GM19328 (cell line): Measurements from ENCODE around the gene EXO1.

Experiments used
- ATAC-seq: cut with Tn5 transposase; IDR thresholded peaks from one replicate; pipeline ENCODE4 v1.9.1; 2021; ENCODE audit warnings: mild to moderate bottlenecking, moderate library complexity; ENCODE audit not compliant: unreplicated experiment

Gene EXO1

GRCh38 chr1:241881440-241881839, 33.4 kb downstream of the EXO1 start:
- ATAC-seq = no peak

DNA sequence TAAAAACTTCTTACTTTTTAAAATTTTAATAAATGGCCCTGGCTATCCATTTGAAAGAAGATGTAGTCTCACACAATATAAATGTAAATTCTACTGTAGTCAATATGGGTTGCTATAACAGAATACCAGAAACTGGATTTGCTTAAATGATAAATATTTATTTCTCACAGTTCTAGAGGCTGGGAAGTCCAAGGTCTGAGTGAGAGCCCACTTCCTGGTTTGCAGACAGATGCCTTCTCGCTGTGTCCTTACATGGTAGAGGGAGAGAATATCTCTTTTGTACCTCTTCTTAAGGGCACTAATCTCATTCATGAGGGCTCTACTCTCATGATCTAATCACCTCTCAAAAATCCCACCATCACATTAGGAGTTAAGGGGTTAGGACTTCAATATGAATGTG, 35.2 kb downstream of the EXO1 start:
- no peak for ATAC-seq

DNA sequence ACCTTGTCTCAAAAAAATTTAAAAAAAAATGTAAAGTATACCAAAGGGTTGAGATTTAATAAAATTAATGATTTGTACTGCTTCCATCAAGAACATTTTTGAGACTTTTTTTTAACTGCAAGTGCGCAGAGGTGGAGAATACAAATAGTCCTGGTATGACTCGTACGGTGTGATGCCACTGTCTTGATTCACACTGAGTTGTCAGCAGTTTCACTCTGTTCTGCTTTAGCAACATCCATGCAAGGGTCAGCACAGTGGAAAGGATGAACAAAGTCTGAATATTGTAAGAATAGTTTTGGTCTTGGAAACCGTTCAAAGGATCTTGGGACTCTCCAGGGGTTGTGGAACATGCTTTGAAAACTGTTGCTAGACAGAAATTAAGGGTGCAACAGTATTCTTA, 40.2 kb downstream of the EXO1 start:
- no peak for ATAC-seq

- no peak for ATAC-seq
Observed at GRCh38 chr1:241891296-241891695, 43.3 kb downstream of the EXO1 start.

DNA sequence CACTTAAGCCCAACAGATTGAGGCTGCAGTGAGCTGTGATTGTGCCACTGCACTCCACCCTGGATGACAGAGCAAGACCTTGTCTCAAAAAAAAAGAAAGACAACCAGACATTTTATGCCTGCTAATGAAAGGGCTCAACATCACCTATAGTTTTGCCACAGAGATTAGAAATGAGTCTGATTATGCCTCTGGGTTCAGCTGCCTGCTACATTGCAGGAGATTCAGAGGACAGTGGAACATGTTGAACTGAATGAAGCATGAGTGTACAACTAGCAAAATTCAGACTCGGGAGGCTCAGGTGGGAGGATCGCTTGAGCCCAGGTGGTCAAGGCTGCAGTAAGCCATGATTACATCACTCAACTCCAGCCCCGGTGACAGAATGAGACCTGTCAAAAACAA, 46.0 kb downstream of the EXO1 start:
- no peak for ATAC-seq

DNA sequence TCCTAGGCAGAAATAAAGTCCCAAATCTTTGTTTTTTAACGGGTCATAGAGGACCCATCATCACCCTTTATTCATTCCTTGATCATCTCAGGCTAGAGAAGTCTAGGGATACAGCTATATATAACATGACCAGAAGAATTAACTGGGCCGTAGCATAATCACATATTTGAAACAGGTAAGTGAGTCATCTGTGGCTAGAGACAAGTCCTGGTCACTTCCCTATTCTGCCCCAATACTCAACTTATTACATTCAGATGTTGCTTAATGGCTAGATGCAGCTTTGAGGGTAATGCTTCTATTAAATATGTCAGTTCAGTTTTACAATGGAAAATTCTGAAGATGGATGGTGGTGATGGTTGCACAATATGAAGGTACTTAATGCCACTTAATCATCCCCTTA, 47.0 kb downstream of the EXO1 start:
- ATAC-seq = no peak

DNA sequence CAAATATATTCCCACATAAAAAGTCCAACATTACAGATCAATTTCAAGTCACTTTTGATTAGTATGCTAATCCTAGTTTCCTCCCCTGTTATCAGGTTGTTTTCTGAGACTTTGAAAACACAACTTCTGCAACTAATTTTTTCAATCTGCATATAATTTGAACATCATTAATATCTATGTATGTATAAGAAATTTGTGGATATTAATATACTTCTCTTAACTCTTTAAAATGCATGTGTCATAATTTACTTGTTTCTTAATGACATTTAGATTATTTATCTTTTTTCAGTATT, 48.6 kb downstream of the EXO1 start:
- no peak for ATAC-seq

GRCh38 chr1:241899210-241899609, 51.2 kb downstream of the EXO1 start:
- ATAC-seq = no peak

GRCh38 chr1:241900381-241900780, 52.4 kb downstream of the EXO1 start:
- no peak for ATAC-seq

- ATAC-seq = no peak
Observed at GRCh38 chr1:241902391-241903065, 54.5 kb downstream of the EXO1 start.

GRCh38 chr1:241916196-241916595, 68.2 kb downstream of the EXO1 start:
- no peak for ATAC-seq

GRCh38 chr1:241917487-241917886, 69.5 kb downstream of the EXO1 start:
- ATAC-seq = no peak

DNA sequence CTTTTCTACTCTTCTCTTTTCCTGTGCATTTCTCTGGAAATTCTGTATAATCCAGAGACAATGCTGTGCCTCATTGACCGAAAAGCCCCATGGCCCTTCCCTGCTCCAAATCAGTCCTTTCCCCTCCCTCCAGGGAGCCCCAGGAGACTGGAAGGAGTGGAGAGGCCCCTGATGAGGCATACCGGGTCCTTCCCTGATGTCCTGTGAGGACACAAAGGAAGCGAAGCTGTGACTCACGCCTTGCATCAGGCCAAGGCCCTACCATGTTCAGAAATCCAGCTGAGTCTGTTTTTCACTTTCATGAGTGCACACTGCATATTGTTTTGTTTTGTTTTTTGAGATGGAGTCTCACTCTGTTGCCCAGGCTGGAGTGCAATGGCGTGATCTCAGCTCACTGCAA, 70.9 kb downstream of the EXO1 start:
- ATAC-seq = no peak

DNA sequence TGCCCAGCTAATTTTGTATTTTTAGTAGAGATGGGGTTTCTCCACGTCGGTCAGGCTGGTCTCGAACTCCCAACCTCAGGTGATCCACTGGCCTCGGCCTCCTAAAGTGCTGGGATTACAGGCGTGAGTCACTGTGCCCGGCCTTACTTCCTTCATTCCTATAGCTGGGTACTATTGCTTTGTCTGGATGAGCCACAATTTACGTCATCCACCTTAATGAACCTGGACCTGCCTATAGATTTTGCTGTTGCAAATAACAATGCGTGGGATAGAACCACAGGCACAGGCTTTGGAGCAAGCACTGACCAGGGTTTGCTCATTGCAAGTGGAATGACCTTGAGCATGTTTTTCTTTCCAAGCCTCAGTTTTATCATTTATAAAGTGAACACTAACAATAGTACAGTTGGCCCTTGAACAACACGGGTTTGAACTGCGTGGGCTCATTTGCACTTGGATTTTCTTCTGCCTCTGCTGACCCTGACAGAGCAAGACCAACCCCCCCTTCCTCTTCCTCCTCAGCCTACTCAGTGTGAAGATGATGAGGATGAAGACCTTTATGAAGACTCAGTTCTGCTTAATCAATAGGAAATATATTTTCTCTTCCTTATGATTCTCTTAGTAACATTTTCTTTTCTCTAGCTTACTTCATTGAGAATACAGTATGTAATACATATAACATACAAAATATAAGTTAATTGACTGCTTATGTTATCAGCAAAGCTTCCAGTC, 76.2 kb downstream of the EXO1 start:
- no peak for ATAC-seq

- no peak for ATAC-seq
Observed at GRCh38 chr1:241926141-241926540, 78.1 kb downstream of the EXO1 start.

GRCh38 chr1:241927321-241927720, 79.3 kb downstream of the EXO1 start:
- no peak for ATAC-seq

DNA sequence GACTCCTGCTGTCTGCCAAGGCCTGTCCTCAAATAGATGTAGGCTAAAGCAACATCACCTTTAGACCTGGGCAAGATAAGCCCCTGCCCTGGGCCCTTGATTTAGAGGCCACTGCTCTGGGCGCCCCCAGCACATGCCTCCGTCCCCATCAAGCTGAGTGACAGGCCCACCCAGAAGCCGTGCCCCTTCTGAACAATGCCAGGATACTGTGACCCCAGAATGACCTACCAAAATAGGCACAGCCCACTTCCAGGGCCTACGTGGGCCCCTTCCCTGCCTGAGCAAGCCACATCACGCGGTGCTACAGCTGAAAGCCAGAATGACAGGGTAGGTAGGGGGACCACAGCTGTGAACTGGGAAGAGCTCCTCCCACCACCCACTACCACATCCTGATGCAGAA, 84.8 kb downstream of the EXO1 start:
- ATAC-seq = no peak

GRCh38 chr1:241934201-241934848, 86.3 kb downstream of the EXO1 start:
- ATAC-seq = no peak

GRCh38 chr1:241934866-241935265, 86.9 kb downstream of the EXO1 start:
- no peak for ATAC-seq
